HCT116 (cell line): ENCODE measurements around the gene LRAT. TPM values are rescaled to one million over a fixed set of nuclear protein-coding genes. Genes with fewer than 3 reads are reported as not detected.

Experiments used
- ATAC-seq: fragments of 200-7000 bp; cut with Tn5 transposase; 2 replicates; pipeline ENCODE4 v1.9.1; 2020; ENCODE audit warnings: mild to moderate bottlenecking, moderate library complexity
- BruUV-seq: library from RNA; stranded (reverse); fragments of 400-500 nt; replicated peaks from 2 replicates; lab custom pipeline; 2021; lab: Mats Ljungman, UMichigan
- CTCF ChIA-PET: fragments of 300-600 bp; sonication (Branson Sonifier 250); formaldehyde crosslinking; loops from one replicate; lab custom pipeline; 2021; ENCODE audit warnings: antibody characterized with exemption; lab: Charles Lee
- POLR2A ChIA-PET: fragments of 300-600, 350-600 bp; sonication (Branson Sonifier 250); formaldehyde crosslinking; loops from one replicate; lab custom pipeline; 2021; ENCODE audit warnings: antibody characterized with exemption; lab: Charles Lee
- RAD21 ChIA-PET, 2 experiments: fragments of 300-600 bp; sonication (Branson Sonifier 250); formaldehyde crosslinking; loops; one replicate each; lab custom pipeline; 2023; ENCODE audit warnings: low total read pairs in 2 of 2; ENCODE audit not compliant: uncharacterized antibody in 2 of 2, unreplicated experiment in 2 of 2, low non-redundant PET in 1 of 2; lab: Charles Lee
- DNase-seq: peaks from one replicate; pipeline ENCODE4 v3.0.0-alpha.2; 2010; ENCODE audit warnings: low read depth, low spot score
- H2AFZ ChIP-seq: fragments of 200-600 bp; shearing (Covaris generic), sonication (generic); 2 replicates; pipeline ENCODE4 v1.6.1; 2017; ENCODE audit warnings: low read depth, mixed run types, mixed read lengths, antibody characterized with exemption, low read length; ENCODE audit not compliant: poor library complexity, severe bottlenecking
- H3K27ac ChIP-seq: 2 replicates; pipeline ENCODE4 v1.5.1; 2012; ENCODE audit warnings: low read depth, low read length
- H3K27me3 ChIP-seq: fragments of 200-600 bp; sonication (generic); 2 replicates; pipeline ENCODE4 v1.6.1; 2016; ENCODE audit warnings: mixed run types, low read length, mixed read lengths; ENCODE audit not compliant: insufficient read depth
- H3K36me3 ChIP-seq, 2 experiments: fragments of 200-500 bp in 1 of 2; fragments of 200-600 bp in 1 of 2; sonication (Bioruptor generic) in 1 of 2; sonication (generic) in 1 of 2; 2 replicates each; pipeline versions ENCODE4 v1.5.1 to v1.6.1; 2014 to 2016; ENCODE audit warnings: low read length in 2 of 2, inconsistent platforms in 1 of 2, mixed read lengths in 1 of 2, mixed run types in 1 of 2; ENCODE audit not compliant: insufficient read depth in 2 of 2, control insufficient read depth in 1 of 2
- H3K4me1 ChIP-seq, 2 experiments: fragments of 200-600 bp in 1 of 2; sonication (generic) in 1 of 2; 2 replicates each; pipeline versions ENCODE4 v1.5.1 to v1.6.1; 2012 to 2017; ENCODE audit warnings: low read length in 2 of 2, inconsistent platforms in 1 of 2, mild to moderate bottlenecking in 1 of 2, mixed read lengths in 1 of 2, mixed run types in 1 of 2, moderate library complexity in 1 of 2; ENCODE audit not compliant: insufficient read depth in 2 of 2, control insufficient read depth in 1 of 2
- H3K4me2 ChIP-seq: fragments of 200-600 bp; sonication (generic); 2 replicates; pipeline ENCODE4 v1.6.1; 2017; ENCODE audit warnings: mixed run types, low read length, mixed read lengths
- H3K4me3 ChIP-seq, 2 experiments: fragments of 200-600 bp in 1 of 2; sonication (generic) in 1 of 2; replicated peaks in 1 of 2; 2 replicates each; pipeline ENCODE4 v1.5.1; 2011 to 2016; ENCODE audit warnings: low read length in 2 of 2, control low read depth in 1 of 2, low read depth in 1 of 2, mild to moderate bottlenecking in 1 of 2, mixed read lengths in 1 of 2, mixed run types in 1 of 2
- H3K79me2 ChIP-seq: fragments of 200-600 bp; sonication (generic); 2 replicates; pipeline ENCODE4 v1.6.1; 2017; ENCODE audit warnings: mild to moderate bottlenecking, mixed run types, low read length, moderate library complexity, mixed read lengths; ENCODE audit not compliant: insufficient read depth
- H3K9ac ChIP-seq: fragments of 200-600 bp; sonication (generic); 2 replicates; pipeline ENCODE4 v1.6.1; 2016; ENCODE audit warnings: low read length, mixed read lengths
- H3K9me2 ChIP-seq: fragments of 200-600 bp; sonication (generic), shearing (Covaris generic); 2 replicates; pipeline ENCODE4 v1.6.1; 2017; ENCODE audit warnings: mixed run types, mild to moderate bottlenecking, moderate library complexity; ENCODE audit not compliant: insufficient read depth
- H3K9me3 ChIP-seq, 2 experiments: fragments of 200-500 bp in 1 of 2; fragments of 200-600 bp in 1 of 2; sonication (Bioruptor generic) in 1 of 2; sonication (generic) in 1 of 2; 2 replicates each; pipeline ENCODE4 v1.6.1; 2014 to 2017; ENCODE audit warnings: low read length in 2 of 2, mixed read lengths in 2 of 2, inconsistent platforms in 1 of 2, low read depth in 1 of 2, mild to moderate bottlenecking in 1 of 2, mixed run types in 1 of 2, moderate library complexity in 1 of 2; ENCODE audit not compliant: control insufficient read depth in 1 of 2, insufficient read depth in 1 of 2
- H4K20me1 ChIP-seq: fragments of 200-600 bp; sonication (generic), shearing (Covaris generic); 2 replicates; pipeline ENCODE4 v1.6.1; 2017; ENCODE audit warnings: mixed run types, mild to moderate bottlenecking, moderate library complexity; ENCODE audit not compliant: insufficient read depth
- ATF3 ChIP-seq: IDR thresholded peaks from 2 replicates; pipeline ENCODE4 v1.6.1; 2012
- CBX3 ChIP-seq: IDR thresholded peaks from 2 replicates; pipeline ENCODE4 v1.6.1; 2012; ENCODE audit warnings: low read depth
- CEBPB ChIP-seq: IDR thresholded peaks from 2 replicates; pipeline ENCODE4 v1.6.1; 2012; ENCODE audit warnings: low read depth
- ELF1 ChIP-seq: IDR thresholded peaks from 2 replicates; pipeline ENCODE4 v1.6.1; 2012; ENCODE audit warnings: low read depth, borderline replicate concordance
- EZH2phosphoT487 ChIP-seq: fragments of 200-600 bp; IDR thresholded peaks from 2 replicates; pipeline ENCODE4 v1.6.1; 2018; ENCODE audit warnings: antibody characterized with exemption, borderline replicate concordance
- FOSL1 ChIP-seq: IDR thresholded peaks from 2 replicates; pipeline ENCODE4 v1.6.1; 2012; ENCODE audit warnings: low read depth
- JUND ChIP-seq: IDR thresholded peaks from 2 replicates; pipeline ENCODE4 v1.6.1; 2012
- MAX ChIP-seq: IDR thresholded peaks from 2 replicates; pipeline ENCODE4 v1.6.1; 2012
- POLR2A ChIP-seq: IDR thresholded peaks from 2 replicates; pipeline ENCODE4 v1.7.0; 2011; ENCODE audit warnings: borderline replicate concordance; ENCODE audit not compliant: insufficient read depth, insufficient read length; ENCODE audit errors: extremely low read depth
- POLR2AphosphoS5 ChIP-seq: IDR thresholded peaks from 2 replicates; pipeline ENCODE4 v1.6.1; 2011; ENCODE audit warnings: mild to moderate bottlenecking, low read depth, low read length, moderate library complexity
- RAD21 ChIP-seq: IDR thresholded peaks from 2 replicates; pipeline ENCODE4 v1.6.1; 2012; ENCODE audit warnings: low read depth, mild to moderate bottlenecking
- REST ChIP-seq: IDR thresholded peaks from 2 replicates; pipeline ENCODE4 v1.6.1; 2012; ENCODE audit warnings: low read depth
- SIN3A ChIP-seq: IDR thresholded peaks from 2 replicates; pipeline ENCODE4 v1.6.1; 2012; ENCODE audit warnings: low read depth
- SP1 ChIP-seq: IDR thresholded peaks from 2 replicates; pipeline ENCODE4 v1.6.1; 2012; ENCODE audit warnings: low read depth
- SRF ChIP-seq: IDR thresholded peaks from 2 replicates; pipeline ENCODE4 v1.6.1; 2012; ENCODE audit warnings: low read depth
- TCF7L2 ChIP-seq: IDR thresholded peaks from 2 replicates; pipeline ENCODE4 v1.7.0; 2011; ENCODE audit warnings: borderline replicate concordance, inconsistent platforms; ENCODE audit not compliant: insufficient read depth, insufficient read length; ENCODE audit errors: extremely low read depth
- YY1 ChIP-seq: IDR thresholded peaks from 2 replicates; pipeline ENCODE4 v1.6.1; 2011; ENCODE audit warnings: low read length, low read depth, moderate library complexity, mild to moderate bottlenecking; ENCODE audit not compliant: insufficient replicate concordance; ENCODE audit errors: extremely low read depth
- ZBTB33 ChIP-seq: IDR thresholded peaks from 2 replicates; pipeline ENCODE4 v1.6.1; 2011; ENCODE audit warnings: mild to moderate bottlenecking, low read length, moderate library complexity; ENCODE audit not compliant: insufficient replicate concordance; ENCODE audit errors: extremely low read depth
- ZFX ChIP-seq: fragments of 450-650 bp; IDR thresholded peaks from 2 replicates; pipeline ENCODE4 v1.6.1; 2017
- ZNF274 ChIP-seq: fragments of 200-500 bp; sonication (Bioruptor generic); IDR thresholded peaks from 2 replicates; pipeline ENCODE4 v1.6.1; 2014; ENCODE audit warnings: mild to moderate bottlenecking, low read depth, low read length, inconsistent platforms
- intact Hi-C: fragments of 100-400 bp; cut with micrococcal nuclease; formaldehyde crosslinking; loops from 2 replicates; pipeline ENCODE4 v1.10.0; 2022
- total RNA-seq: library from RNA; stranded (reverse); gene quantifications from one replicate; pipeline ENCODE4 v1.2.1, GENCODE V29; 2021; ENCODE audit not compliant: unreplicated experiment
- TF ChIP-seq, protein P1 (sequence below), 3 experiments: fragments of 200-600 bp in 1 of 3; sonication (generic) in 1 of 3; IDR thresholded peaks in 2 of 3; conservative IDR thresholded peaks in 1 of 3; 2 replicates each; pipeline ENCODE4 v1.5.1; 2012 to 2017; ENCODE audit warnings: low read depth in 2 of 3, low read length in 2 of 3, antibody characterized with exemption in 1 of 3, borderline replicate concordance in 1 of 3, control low read depth in 1 of 3, mild to moderate bottlenecking in 1 of 3, mixed read lengths in 1 of 3, mixed run types in 1 of 3, moderate library complexity in 1 of 3; ENCODE audit not compliant: insufficient read depth in 1 of 3

Gene LRAT
- total RNA-seq, 1 experiment from 2014 or later = 3.8 TPM

DNA sequence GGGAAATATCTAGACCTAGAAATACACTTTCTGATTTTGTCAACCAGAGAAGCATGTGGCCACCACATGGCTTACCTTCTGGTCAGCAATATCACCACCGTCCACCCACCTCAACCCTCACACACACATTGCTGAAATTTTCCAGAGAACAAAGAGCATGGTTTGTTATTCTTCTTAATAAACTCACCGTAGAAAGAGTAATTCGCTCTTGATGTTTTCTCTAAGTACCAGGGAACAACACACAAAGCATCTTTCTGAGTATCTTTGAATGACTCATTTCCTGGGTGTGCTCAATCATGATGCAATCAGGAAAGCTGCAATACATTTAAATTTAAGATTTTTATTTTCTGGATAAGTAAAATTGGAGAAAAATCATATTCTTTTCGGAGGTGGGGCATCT, 24.7 kb upstream of the LRAT start:
- peak; percentile 51 for DNase-seq
- no peak overlapping the region for H3K4me3 ChIP-seq
- H3K27me3 ChIP-seq = no peaks in the 10 kb centered on the region
- intact Hi-C loops = no loop called here
- H3K4me2 ChIP-seq = peak overlapping the region; percentile 24
- H3K4me1 ChIP-seq = peaks cover 4 to 40% of the 10 kb centered on the region in 2 experiments; a peak in 3 of 4 replicates
- no peaks in the 10 kb centered on the region for H3K36me3 ChIP-seq
- CTCF ChIA-PET = no interaction called here
- no peaks in the 10 kb centered on the region for H3K79me2 ChIP-seq
- peak; percentile 35 for ATAC-seq
- POLR2A ChIA-PET = interaction anchor here (0.7 to 1.3 kb wide), 4 partner anchors 11 to 428 kb away, joined by 3 to 6 read pairs (median 3); partner anchors contain the start of gene LRAT
- no peak overlapping the region for H3K9ac ChIP-seq
- no peaks in the 10 kb centered on the region for H3K9me3 ChIP-seq
- H3K27ac ChIP-seq = no peak overlapping the region
- RAD21 ChIA-PET = no interaction called here
- H4K20me1 ChIP-seq = no peaks in the 10 kb centered on the region
- no TSS peak for BruUV-seq
- H3K9me2 ChIP-seq = no peaks in the 10 kb centered on the region
- peak overlapping the region; percentile 55 for H2AFZ ChIP-seq
- TF ChIP-seq ZNF274 (no peak), ZBTB33 (no peak), REST (no peak), ELF1 (0 out of 2 replicates have a peak, but pooled peaks have one; percentile 14), MAX (peak; percentile 88), SP1 (peak; percentile 78), JUND (peak; percentile 92), YY1 (no peak), SRF (peak; percentile 34; the same call in 1 of the 2 replicates), ATF3 (peak; percentile 85), POLR2A (no peak), RAD21 (no peak), EZH2phosphoT487 (no peak), FOSL1 (peak; percentile 87), CEBPB (peak; percentile 96), POLR2AphosphoS5 (peak; percentile 29; the same call in 1 of the 2 replicates), ZFX (no peak), TCF7L2 (no peak), SIN3A (0 out of 2 replicates have a peak, but pooled peaks have one; percentile 42), CBX3 (peak; percentile 79; the same call in 1 of the 2 replicates)
- TF ChIP-seq, protein P1, sequence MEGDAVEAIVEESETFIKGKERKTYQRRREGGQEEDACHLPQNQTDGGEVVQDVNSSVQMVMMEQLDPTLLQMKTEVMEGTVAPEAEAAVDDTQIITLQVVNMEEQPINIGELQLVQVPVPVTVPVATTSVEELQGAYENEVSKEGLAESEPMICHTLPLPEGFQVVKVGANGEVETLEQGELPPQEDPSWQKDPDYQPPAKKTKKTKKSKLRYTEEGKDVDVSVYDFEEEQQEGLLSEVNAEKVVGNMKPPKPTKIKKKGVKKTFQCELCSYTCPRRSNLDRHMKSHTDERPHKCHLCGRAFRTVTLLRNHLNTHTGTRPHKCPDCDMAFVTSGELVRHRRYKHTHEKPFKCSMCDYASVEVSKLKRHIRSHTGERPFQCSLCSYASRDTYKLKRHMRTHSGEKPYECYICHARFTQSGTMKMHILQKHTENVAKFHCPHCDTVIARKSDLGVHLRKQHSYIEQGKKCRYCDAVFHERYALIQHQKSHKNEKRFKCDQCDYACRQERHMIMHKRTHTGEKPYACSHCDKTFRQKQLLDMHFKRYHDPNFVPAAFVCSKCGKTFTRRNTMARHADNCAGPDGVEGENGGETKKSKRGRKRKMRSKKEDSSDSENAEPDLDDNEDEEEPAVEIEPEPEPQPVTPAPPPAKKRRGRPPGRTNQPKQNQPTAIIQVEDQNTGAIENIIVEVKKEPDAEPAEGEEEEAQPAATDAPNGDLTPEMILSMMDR (IDR thresholded peaks at IDR 0.05 in 2 of 3, conservative IDR thresholded peaks at IDR 0.05 in 1 of 3; ENCODE audit: borderline replicate concordance in 1 of 3, insufficient read depth in 1 of 3, low read depth in 2 of 3, low read length in 2 of 3) = no peak
